ENCODE measurements around the gene DAB1.

DAB1 gene

DNA sequence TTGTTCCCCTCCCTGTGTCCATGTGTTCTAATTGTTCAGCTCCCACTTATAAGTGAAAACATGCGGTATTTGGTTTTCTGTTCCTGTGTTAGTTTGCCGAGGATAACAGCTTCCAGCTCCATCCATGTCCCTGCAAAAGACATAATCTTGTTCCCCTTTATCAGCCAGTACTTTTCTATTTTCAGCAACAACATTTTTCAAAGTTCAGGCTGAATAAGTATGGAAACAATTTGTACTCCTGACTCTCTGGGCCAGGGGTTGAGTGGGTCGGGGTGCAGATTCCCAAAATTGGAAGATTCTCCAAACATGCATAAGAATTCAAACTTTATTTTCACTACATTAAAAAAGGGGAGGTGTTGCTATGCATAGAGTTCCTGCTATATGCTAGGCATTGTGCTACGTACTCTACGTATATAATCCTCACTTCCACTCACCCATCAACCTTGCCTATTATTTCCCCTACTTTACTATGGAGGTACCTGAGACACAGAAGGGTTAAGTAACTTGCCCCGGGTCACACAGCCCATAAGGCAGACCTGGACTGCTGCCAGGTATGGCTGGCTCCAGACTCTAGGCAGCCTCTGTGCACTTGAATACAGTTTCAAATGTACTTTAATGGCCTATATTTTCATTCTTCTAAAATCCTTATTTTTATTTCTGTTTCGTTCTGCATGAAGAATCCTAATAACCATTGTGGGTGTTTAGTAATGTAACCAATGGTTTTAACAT, 341.0 kb downstream of the DAB1 start:
- DNase-seq, result no peak

DNA sequence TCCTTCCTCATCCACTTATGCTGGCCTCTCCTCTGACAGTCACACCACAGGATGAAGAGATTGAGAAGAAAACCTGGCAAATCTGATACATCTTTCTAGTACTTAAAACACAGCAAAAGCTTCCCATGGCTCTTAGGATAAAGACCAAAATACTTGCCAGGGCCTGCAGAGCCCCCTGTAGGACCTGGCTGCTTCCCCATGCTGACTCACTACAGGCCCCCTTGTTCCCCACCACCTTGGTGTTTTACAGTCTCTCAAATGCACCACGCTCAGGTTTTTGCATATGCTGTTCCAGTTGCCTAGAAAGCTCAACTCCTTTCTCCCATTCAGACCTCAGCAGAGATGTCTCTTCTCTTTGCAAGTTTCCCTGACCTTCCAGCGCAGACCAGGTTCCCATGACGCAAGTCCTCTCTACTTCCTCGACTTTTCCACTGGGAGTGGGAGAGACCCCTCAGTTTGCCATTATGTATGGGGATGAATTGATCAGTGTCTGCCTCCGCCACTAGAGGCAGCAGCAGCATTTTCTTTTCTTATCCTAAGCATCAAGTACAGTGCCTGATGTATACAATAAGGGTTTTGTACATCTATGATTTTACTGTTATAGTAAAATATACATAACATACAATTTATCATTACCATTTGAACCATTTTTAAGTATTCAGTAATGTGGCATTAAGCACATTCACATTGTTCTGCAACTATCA, 344.3 kb downstream of the DAB1 start:
- no peak for DNase-seq

DNA sequence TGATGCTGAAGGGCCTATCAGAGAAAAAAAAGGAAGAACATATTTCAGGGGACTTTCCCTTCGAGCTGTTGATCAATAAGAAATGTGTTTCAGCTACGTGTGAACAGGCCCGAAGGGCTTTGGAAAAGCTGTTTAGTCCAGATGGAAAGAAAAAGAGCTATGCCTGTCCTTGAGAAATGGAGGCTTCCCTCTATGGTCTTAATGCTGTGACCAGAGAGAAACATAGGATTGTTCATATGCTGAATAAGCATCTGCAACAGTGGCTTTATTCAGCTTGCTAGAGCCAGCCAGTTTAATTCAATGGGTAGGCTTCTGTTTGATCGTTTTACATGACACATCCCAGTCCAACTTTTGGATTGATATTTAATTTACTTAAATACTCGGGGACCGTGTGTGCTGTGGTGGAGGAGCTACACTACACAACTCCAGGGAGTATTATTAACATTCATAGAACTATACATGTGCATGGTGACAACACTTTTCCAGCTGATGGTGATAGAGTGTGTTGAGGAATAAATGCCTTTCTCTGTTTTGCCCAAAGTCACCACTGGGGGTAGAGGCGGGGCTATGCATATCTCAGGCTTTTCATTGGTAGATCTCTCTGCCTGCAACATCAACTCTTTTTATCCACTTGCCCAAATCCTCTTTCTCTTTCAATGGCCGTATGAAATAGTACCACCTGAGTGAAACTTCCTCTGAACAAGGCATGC, 351.3 kb downstream of the DAB1 start:
- peak in 1 of 56 donors; percentile 12 for DNase-seq

DNA sequence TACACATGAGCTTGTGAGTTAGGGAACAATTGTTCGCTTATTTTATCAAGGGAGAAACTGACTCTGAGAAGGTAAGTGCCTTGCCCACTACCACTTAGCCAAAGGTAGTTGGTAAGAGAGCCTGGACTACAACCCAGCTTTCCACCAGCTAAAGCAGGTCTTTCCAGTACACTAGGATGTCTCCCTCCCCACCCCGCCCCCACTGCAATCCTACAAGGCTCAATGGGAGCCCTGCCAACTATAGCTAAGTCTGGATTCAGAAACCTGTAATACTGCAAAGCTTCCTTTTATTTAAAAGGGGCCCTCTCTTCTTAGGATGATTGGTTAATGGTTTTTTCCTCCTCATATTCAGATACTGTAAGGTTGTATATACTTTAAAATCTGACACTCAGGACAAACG, 356.0 kb downstream of the DAB1 start:
- DNase-seq, result no peak

DNA sequence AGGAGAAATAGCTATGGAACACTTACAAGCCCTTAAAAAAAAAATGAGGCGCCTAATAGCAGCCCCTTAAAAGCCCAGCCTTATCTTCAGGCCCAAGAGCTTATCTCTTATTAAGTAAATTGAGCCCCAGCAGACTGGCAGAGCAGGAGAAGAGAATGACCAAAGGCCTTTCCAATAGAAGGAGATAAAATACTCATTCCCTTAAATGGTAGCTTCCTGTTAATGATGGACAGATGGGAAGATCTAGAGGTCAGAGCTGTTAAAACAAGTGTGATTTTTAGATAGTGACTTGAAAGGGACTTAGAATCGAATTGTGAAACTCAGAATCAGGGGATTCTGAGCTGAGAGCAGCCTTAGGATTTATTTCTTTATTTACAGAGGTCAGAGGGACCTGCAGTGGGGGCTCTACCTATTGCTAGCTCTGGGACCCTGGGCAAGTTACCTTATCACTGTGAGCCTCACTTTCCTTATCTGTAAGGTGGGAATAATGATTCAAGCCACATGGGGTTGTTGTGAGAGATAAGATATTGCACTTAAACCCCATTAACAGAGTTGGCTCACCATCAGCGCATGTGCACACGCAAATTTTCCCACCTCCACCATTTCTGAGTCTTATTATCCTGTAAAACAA, 356.8 kb downstream of the DAB1 start:
- no peak for DNase-seq

DNA sequence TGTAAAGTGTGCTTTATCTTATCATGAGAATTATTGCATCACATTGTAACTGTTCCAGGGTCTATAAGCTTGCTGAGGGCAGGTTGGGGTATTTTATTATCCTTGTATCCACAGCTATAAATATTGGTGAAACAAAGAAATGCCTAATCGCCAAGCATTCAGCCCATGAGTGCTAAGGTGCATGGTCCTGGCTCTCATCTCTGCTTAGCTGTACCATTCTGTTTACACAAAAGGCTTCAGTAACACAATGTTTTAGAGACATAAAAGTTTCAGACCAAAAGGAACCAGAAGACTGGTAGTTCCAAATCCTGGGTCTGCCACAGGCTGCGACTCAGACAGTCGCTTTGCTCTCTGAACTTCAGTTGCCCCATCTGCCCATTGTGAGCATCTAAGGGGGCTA, 358.4 kb downstream of the DAB1 start:
- DNase-seq, result no peak

DNA sequence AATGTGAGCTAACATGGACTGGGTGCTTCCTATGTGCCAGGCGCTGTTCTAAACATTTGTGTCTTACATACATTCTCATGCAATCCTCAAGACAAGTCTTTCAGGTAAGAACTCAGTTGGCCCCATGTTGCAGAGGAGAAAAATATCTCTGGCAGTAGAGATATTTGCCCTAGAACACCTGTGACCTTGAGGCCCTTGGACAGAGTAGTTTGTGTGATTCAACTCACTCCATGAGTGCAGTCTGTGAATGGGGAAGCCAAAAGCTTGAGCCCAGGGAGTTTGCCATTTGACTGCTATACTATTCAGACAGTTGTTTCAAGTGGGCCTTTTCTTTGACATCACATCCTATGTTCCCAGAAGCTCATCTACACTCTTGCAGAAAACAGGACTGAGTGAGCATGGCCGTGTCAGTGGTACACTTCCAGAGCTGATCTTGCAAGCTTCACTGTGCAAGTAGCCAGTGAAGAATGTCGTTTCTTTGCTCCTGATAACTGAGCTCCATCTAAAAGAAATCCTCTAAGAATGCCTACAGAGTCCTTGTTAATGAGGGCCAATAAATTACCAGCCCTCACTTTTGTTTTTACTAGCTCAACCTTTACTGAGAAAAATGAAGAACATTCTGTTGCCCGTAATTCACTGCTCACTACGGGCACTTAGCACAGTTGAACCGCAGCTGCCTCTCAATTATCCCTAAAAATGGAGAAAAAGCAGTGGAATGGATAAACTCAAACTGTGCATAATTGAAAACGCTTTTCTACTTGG, 359.3 kb downstream of the DAB1 start:
- no peak for DNase-seq

DNA sequence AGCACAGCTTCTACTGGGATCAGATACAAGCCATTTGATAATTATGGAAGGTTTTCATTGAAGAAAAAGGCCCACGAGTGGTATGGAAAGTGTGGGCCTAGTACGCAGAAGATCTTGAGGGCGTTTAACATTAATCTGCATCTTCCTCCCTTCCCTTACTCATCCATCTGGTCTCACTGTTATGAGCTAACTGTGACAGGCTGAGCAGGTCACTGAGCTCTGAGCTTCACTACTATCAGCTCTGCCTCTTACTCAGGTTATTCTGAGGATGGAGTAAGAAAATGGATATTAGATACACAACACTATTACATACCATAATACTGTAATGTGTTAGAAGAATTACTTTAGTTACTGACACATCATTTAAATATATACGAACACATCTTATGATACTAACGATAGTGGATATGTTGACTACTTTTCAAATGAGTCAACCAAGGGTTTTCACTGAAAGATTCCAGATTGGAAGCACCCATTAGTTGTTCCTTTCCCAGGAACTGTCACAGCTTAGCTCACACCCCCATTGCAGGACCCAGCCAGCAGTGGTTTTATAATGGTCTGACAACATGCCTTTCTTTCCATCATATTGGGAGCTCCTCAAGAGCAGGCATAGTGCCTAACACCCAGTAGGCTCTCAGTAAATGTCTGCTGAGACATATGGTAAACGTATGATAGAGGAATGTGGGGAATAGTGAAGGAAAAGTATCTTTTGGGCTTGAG, 360.3 kb downstream of the DAB1 start:
- no peak for DNase-seq

DNA sequence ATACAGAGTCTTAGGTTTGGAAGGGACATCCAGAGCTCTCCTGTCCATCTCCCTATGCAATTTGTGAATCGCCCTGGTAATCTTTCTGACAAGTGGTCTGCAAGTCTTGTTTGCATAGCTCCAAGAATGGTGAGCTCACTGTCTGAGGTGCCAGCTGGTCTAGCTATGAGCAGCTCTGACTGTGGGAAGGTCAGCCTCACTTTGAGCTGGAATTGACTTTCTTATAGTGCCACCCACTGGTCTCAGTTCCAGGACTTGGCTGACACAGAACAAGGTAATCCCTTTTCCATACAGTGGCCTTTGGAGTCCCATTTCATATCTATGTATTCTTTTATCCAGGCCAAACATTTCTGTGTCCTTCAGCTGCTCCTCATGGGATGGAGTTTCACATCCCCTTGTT, 362.5 kb downstream of the DAB1 start:
- DNase-seq, result peak in 3 of 56 donors; percentile 2 to 4 (median 3)

DNA sequence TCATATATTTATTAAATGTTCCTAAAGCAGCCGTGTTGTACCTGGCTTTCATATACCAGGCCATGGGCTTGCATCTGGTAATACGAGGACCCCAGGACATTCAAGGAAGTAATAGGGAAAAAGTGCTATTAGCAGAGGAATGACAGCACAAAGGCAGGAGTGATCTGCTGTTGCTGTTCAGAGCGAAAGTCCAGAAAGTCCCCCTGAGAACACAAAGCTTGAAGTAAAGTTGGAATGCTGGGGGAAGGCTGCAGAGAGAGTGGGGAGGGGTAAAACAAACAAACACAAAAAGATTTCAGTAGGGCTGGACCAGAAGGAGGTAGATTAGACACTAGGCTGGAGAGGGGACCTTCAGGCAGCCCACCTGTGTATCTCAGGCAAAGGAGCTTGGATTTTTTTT, 363.4 kb downstream of the DAB1 start:
- no peak for DNase-seq

DNA sequence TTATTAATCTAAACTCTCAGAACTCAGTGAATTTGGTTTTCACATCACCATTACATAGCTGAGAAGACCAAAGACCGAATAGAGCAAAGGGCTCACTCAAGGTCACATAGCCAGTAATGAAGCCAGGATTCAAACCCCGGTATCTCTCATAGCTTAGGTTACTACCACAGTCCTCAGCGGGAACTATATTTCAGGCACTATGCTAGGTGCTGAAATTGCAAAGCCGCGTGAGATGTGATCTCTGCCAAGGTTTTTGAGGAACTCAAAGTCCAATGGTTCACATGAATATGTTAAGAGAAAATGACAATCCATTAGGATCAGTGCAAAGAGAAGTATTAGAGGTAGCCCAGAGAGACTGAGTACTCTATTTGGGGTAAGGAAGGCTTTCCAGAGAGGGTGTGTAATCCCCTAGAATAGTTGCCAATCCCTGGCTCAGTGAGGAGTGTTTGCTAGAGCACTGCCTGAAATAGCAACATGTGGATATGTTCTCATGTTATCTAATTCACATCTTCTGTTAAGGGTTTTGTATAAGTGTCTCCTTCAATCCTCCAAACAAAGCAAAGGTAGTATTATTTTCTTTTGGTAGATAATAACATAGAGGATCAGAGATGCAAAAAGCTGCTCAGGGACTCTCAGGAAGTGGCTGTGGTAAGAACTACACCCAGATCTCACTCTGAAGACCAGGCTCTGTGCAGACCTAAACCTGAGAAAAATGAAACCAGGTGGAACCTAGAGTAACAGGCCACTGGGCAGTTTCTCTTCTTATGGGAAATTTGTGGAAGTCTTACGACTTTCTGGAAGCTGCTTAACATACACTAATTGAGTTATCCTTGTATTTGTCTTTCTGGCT, 365.0 kb downstream of the DAB1 start:
- no peak for DNase-seq

DNA sequence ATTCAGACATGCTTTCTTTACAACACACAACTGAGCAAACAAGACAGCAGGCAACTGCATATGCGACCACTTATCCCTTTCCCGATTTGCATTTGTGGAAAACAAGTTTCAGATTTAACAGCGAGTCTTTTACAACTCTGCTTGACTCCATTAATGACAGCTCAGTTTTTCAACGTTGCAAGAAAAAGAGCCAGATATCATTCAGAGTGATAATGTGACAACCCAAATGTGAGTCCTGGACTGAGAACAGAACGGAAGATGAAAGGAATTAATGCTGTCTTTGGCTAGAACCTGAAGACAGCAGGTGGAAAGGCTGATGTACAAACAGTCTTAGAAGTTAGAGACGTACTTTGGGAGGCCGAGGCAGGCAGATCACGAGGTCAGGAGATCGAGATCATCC, 375.0 kb downstream of the DAB1 start:
- DNase-seq, result no peak

DNA sequence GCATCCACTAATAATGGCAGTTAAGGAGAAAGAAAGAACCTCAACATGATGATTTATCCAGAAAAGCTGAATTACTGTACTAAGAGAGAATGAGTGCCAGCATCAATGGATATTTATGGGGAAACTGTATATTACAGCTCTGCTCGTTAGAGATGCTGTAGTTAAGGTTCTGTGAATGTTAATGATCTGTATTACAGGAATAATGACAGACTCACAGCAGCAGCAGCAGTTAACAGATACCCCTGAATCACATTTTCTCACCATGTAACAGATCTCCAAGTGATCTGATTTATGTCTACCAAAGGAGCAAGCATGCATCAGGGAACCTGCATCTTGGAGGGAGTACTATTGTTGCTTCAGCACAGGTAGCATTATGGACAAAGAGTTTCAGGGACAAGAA, 377.4 kb downstream of the DAB1 start:
- no peak for DNase-seq

DNA sequence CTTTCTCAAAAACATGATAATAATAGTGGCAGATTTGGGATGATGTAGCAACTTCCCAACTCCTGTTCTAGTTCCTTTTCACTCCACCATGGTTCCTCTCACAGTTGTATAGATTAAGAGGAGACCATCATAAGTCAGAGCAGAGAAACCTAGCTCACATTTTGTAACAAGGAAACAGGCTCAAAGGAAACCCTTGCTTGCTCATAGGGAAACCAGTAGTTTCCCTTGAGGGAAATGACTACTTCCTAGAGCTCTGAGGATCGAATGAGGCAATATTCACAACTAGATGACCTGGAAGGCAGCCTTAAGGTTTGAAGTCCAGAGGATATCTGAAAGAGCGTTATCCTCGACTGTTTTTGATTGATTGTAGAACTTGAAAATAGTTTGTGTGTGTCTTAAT, 382.0 kb downstream of the DAB1 start:
- no peak for DNase-seq

DNA sequence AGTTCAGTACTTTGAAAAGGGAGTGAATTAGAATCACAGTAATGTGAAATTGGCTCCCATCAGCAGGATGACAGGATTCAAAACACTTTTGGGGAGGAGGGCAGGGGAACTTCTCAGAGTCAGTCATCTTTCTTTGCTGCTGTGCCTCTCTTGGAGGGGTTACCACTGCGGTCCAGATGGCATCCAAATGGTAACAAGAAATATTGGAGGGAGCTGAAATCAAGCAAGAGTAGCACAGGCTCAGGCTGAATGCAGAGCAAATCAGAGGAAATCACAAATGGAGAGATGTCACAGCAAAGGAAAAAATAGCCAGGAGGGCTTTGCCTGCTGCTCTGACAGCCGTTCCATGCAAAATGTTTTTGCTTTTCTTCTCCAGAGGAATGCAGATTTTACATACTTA, 383.0 kb downstream of the DAB1 start:
- DNase-seq, result no peak

DNA sequence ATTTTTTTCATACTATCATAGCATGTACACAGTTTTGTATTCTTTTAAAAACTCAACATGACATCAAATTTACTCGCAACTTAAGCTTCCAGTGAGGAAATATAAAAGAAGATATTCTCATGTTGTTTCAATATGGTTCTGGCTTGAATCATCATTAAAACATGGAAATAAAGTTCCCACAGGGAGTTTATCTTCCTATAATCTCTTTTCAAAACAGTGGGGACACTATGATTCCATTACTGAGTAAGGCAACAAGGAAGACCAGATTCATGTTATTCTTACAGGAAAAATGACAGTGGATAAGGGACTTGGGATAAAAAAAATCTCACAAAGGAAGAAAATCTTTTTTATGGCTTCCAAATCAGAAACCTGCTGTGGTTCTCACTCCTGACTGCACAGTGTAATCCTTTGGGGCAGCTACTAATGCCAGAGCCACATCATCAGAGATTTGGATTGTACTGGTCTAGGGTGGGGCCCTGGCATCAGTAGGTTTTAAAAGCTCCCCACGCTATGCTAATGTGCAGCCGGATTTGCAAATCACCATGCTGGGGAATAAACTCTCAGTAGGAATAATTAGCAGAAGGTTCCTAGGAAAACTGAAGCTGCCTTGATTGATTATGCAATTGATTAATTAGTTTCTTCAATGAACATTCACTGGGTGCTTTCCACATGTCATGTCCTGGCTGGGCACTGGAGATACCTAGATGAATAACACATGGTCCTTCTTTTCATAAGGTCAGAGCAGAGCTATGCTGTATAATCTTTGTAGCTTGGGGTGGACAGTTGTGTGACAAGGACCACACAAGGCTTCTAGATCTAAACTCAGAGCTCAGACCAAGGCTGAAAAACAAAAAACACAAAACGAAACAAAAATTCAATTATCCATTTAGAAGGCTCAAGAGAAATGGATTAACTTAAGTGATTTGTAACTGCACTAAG, 386.9 kb downstream of the DAB1 start:
- no peak for DNase-seq

DNA sequence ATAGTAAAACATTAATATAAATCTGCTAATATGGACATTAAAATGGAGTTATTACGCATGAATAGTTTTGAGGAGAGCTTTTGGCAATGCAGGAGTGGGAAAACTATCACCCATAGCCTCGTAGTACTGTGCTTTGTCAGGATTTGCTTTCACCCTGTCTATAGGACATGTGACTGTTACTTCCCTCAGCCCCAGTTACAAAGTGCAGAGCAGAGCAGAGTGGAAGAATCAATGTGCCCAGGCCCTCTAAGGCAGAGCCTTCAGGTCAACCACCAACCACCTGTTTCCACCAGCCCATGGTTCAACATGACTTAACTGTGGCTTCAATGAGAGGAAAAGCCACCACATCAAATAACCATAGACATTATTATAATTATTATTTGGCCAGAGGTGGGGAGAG, 389.1 kb downstream of the DAB1 start:
- DNase-seq, result no peak

DNA sequence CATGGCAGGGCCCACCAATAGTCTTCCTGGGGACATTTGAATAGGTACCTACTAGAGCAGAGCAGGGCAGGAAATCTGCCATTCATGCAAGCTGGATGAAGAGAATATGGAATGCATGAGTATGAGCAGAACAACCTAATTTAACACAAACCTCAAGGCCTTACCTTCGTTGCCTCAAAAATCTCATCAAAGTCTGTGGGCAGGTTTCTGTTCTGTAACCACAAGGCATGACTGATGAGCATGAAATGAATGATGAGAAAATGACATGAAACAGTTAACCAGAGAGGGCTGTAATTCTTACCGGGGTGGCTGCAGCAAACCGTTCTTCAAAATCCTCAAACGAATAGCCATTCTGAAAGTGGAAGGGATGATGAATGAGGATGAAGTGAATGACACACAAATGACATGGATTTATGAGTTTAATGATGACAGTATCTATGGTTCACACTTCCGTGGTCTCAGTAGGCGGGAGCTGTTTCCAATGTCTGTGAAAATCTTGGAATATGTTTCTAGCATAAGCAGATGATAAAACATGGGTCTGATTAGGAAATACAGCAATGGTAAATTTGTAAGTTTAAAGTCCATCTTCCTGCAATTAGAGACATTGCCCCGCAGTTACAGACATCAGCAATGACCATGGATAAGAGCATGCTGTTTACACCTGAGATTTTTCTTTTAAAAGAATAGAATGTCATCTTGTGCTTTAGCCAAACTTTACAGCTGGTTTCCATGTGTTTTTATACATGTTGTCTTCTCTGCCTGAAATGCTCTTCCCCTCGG, 390.4 kb downstream of the DAB1 start:
- no peak for DNase-seq

All from amygdala (tissue), 56 donors.